ENCODE data around the gene SLC25A14. TPM values are rescaled to one million over a fixed set of nuclear protein-coding genes. Genes with fewer than 3 reads are reported as not detected.

SLC25A14 gene
- polyA plus RNA-seq, 4 donors, result 17.6 to 32.1 (median 24.4) TPM

DNA sequence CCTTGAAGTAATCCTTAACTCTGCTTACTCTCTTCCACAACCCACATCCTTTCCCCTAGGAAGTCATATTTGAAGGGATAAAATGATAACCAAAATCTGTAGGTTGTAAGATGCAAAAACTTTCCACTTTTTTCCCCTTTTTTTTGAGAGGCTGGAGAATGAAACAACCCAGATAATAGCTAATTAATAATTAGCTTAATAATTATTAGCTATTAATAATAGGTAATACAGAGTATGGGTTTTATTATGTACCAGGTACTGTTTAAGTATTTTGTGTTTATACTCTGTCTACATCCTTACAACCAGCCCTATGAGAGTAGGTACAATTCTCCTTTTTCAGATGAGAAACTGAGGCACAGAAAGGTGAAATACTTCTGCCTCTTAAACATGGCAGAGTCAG is 36.4 kb downstream of the SLC25A14 start:
- DNase-seq (ENCODE audit: low read depth in 4 of 4, low spot score in 3 of 4), result no peak

DNA sequence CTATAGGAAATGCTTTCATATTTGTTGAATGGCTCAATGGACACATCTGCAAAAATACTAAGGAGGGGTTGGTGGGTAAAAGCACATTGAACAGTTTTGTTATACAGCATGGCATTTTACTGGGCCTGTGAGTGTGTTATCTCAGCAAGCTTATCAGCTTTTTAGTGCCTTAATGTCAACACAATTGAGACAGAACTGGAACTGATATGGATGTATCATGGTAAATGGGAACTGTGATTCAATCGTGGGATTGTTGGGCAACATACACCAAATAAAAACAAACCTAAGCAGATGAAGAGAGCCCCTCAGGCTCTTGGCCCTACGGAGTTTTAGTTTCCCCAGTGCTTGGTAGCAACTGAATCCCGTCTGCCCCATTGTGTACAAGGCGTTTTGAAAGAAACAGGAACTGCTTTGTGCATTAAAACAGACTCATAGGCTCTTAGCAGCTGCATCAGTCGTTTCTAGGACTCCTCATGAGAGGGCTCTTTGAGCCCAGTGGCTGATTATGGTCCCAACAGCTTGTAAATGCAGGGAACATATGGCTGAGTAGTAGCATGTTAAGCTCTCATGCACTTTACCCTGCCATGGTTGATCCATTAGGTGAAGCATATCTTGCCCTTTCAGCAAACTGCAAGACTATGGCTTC is 38.4 kb downstream of the SLC25A14 start:
- DNase-seq (ENCODE audit: low read depth in 4 of 4, low spot score in 3 of 4), result no peak

DNA sequence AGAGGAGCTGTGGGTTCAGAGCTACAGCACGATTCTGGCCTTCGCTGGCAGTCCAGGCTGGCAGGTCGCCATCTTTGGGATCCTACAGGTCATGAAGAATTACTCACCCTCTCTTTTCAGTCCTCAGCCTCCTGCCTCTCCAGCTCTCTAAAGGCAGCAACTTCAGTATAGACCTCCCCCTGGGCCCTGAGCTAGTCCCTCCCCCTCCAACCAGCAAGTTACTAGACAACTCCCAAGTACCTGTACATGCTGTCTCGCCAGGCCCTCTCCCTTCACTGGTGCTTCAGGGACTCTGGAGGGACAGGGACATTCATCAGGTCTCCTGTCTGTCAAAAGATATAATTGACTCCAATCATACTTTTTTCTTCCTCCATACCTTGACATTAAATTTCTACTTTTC is 45.8 kb downstream of the SLC25A14 start, which contains the start of gene GPR119:
Gene GPR119, minus strand, starts transcription at position 155 of the 400 bp plus-strand sequence. CDS start 227 bp downstream, outside the sequence.
- no peak for DNase-seq (ENCODE audit: low read depth in 4 of 4, low spot score in 3 of 4)

DNA sequence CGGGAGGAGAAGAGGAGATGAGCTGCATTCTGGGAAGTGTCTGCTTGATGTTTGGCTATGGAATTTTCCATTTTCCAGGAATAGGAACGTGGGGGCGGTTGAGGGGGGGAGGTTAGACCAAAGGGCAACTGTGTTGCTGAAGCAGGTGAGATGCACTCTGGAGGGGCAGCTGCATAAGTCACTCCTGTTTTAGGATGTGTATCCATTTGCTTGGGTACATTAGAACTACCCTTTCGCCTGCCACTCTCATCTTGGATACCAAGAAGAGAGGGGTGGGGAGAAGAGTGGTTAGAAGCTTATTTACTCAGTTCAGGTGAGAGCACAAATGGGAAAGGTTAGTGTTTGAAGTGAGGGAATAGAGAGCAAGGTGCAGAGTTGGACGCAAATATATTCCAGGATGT is 46.7 kb downstream of the SLC25A14 start:
- DNase-seq (ENCODE audit: low read depth in 4 of 4, low spot score in 3 of 4), result no peak

DNA sequence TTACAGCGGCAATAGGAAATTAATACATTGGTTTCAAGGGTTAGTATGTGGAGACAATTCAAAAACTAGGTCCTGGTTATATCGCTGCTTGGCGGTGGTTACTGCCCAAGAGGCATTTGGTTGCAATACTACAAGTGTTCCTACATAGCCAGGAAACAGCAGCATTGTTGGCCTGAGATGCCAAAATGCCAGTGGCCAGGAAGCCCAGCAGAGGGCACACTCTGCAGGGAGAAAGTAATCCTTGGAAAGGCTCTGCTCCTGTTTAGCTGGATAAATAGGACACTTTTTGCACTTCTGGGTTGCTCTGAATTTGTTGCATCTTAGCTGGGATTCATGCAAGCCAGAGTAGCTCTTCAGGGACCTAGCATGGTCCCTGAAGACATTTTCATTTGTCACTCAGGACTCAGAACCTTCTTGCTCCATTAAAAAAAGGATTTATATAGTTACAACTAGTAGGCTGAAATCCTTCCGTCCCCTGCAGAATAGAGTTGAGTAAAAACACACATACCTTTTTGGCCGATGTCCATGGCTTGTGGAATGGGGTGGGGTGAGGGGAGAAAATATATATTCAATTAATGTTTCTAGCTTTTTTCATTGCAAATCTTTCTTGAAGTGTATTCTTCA is 53.8 kb downstream of the SLC25A14 start:
- peak in 1 of 4 donors; percentile 19 for DNase-seq (ENCODE audit: low read depth in 4 of 4, low spot score in 3 of 4)

DNA sequence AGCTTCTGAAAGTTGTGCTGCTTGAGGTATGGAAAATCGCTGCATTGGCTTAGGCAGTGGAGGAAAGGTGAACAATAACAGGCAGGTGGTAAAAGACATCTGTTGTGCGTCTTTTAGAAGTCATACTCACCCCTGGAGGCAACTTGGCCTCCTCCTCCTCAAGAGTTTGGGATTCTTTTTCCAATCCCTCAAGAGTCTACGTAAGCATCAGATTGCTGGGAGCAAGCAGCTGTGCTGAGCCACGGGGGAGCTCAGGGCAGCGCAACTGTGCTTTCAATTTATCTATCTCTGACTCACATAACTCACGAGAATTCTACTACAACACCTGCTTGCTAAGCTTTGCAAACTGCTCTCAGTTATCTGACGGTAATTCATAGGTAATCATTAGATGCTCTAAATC is 55.6 kb downstream of the SLC25A14 start:
- DNase-seq (ENCODE audit: low read depth in 4 of 4, low spot score in 3 of 4), result no peak

DNA sequence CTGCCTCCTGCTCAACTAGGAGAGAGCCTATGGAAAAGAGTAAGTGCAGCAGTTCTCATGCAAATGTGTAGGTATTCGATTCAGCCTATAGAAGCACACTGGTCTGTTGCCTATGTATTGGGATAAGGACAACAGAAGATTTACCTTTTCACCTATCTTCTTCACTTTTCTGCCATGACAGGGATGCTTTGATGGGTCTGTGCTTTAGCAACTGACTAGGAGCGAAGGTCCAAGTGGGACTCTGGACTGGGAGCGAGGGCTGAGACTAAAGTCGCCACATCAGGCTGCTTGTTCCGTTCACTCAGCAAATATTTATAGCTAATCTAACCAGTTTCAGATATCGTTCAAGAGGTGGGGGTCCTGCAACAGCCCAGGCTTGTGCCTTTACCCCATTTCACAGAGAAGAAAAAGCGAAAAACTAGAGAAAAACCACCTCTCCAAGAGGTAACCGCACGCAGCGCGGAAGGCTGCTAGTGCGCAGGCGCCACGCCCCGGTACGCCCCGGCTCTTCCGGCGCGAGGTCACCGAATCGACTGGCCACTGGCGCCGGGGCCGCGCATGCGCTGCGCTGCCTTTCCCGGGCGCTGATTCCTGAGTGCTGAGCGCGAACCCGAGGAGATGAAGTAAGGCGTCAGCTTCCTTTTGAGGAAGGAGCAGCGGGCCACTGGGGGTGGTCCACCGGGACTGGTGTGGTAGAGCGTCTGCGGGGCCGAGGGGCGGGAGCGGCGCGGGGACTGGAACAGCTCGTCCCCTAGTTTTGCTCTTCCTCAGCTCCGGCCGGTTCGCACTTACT is 61.9 kb downstream of the SLC25A14 start, which contains the start of gene RBMX2:
Gene RBMX2, plus strand, starts transcription at position 573 of the 793 bp plus-strand sequence. Its CDS starts 46 bp downstream, at position 619.
- DNase-seq (ENCODE audit: low read depth in 4 of 4, low spot score in 3 of 4), result peak in 3 of 4 donors; percentile 48 to 54 (median 53)

DNA sequence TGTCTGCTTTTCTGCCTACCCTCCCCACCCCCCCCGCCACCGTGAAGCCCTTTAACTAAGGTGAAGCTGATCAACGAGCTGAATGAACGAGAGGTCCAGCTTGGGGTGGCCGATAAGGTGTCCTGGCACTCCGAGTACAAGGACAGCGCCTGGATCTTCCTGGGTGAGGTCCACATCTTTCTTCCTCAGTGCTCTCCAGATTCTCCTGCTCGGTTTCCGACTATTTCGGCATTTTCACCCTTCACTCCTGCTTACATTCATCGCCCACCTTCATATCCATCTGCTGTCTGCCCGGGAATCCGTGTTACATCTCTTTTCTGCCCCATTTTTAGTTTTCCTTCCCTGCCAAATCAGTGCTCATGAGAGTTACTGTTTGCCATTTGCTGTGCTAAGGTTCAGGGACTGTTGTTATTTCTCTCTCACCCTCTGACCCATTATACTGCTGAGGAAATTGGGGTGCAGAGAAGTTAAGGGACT is 62.5 kb downstream of the SLC25A14 start:
- DNase-seq (ENCODE audit: low read depth in 4 of 4, low spot score in 3 of 4), result no peak

DNA sequence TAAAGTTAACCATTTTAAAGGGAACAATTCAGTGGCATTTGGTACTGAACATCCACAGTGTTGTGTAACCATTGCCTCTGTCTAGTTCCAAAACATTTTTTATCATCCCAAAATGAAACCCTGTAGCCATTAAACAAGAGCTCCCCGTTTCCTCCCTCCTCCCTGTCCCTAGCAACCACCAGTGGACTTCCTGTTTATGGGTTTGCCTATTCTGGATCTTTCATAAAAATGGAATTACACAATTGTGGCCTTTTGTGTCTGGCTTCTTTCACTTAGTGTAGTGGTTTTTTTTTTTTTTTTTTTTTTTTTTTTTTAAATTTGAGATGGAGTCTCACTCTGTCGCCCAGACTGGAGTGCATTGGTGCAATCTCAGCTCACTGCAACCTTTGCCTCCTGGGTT is 73.7 kb downstream of the SLC25A14 start:
- DNase-seq (ENCODE audit: low read depth in 4 of 4, low spot score in 3 of 4), result no peak

DNA sequence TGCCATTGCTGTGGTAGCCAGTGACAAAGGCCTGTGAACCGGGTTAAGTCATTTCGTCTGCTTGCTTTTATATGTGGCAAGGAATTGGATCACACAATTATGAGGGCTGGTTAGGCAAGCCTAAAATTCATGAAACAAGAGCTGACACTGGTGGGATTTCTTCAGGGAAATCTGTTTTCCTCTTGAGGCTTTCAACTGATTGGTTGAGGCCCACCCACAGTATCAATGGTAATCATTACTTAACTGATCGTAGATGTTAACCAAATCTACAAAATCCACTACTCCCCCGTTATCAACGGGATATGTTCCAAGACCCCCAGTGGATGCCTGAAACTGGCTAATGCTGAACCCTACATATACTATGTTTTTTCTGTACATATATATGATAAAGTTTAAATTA is 75.1 kb downstream of the SLC25A14 start:
- DNase-seq (ENCODE audit: low read depth in 4 of 4, low spot score in 3 of 4), result no peak

DNA sequence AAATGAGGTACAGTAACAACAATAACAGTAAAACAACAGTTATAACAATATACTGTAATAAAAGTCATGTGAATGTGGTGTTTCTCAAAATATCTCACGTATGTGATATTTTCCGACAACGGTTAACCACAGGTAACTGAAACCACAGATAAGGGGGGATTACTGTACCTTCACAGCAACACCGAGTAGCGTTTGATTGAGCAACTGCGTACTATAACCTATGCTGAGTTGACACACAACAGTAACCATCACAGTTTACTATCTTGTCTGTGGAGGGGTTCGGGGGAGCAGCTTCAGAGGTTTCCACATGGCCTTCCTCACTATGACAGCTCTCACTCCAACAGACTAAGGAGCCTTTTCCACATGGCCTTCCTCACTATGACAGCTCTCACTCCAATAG is 75.5 kb downstream of the SLC25A14 start:
- no peak for DNase-seq (ENCODE audit: low read depth in 4 of 4, low spot score in 3 of 4)

DNA sequence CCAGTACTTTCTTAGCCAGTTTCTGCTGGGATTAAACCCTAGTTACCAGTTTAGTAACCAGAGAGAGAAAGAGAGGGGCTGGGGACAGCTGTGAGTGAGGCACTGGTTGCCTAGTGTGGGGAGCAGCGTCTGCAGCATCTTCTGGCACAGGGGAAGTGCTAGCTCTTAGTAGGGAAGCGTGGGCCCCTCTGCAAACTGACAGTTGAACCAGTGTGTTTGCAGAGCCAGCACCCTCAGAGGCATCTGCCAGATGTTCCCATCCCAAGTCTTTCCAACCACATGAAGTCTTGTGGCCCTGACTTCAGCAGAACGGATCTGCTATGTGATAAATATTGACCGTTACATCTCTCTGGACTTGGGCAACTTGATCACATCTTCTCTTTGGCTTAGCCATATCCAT is 77.1 kb downstream of the SLC25A14 start:
- no peak for DNase-seq (ENCODE audit: low read depth in 4 of 4, low spot score in 3 of 4)

DNA sequence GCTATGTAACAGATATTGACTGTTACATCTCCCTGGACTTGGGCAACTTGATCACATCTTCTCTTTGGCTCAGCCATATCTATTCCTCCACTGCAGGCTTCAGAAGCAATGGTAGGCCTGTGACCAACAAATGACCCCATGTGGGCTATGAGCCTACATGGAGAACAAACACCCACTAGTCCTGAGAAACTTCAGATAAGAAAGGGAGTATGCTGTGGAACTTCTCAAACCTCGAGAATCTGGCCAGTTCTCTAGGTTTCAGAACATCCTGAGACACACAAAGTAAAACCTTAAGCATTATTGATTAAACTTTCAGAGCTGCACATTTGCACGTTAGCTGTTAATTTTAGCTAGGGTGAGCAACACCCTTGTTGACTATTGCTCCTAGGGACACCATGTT is 78.3 kb downstream of the SLC25A14 start:
- DNase-seq (ENCODE audit: low read depth in 4 of 4, low spot score in 3 of 4), result no peak

DNA sequence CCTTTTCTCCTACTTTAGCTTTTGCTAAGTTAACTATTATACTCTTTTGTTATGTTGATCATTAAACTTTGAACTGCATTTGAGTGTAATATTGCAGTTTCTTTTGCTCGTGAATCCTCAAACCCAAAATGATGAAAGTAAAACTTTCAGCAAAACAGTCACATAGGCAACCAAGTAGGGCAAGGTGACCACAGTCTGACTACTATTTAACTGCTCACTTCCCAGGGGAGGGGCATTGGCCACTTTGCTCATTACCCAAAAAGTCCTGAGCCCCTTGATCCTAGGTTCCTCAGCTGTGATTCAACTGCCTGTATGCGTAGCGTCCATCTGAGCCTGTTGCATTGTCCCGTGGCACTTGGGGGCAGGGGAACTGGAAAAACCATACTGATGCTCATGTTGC is 79.0 kb downstream of the SLC25A14 start:
- no peak for DNase-seq (ENCODE audit: low read depth in 4 of 4, low spot score in 3 of 4)

DNA sequence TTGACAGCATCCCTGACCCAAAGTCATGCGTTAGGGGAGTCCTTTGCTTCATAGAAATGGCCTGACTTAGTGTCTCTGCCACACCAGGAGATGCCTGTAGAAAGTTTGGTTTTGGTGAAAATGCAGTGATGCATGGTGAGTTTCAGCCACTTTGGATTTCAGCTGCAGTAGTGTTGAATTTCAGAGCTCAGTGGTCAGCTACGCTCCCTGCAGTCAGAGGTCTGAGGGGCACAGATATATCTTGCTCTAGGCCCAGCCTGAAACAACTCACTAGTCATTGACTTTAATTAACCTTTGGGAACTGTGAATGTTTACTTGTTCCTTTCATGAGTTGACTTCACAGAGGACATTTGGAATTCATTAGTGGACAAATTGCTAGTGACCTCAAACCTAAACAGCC is 79.5 kb downstream of the SLC25A14 start:
- no peak for DNase-seq (ENCODE audit: low read depth in 4 of 4, low spot score in 3 of 4)

Other genes starting within 250 kb of the SLC25A14 start
- gene ELF4, start 229.4 kb upstream of the SLC25A14 start, polyA plus RNA-seq (ENCODE audit: insufficient read length in 4 of 4), result 10 to 100 TPM; 11.2 to 14.4 (median 12.3) TPM
- 10 to 100 TPM; 22.7 to 96.4 (median 80.2) TPM for gene AIFM1, start 174.1 kb upstream of the SLC25A14 start, polyA plus RNA-seq (ENCODE audit: insufficient read length in 4 of 4)
- gene RAB33A, start 168.0 kb upstream of the SLC25A14 start, polyA plus RNA-seq (ENCODE audit: insufficient read length in 4 of 4), result 1 to 10 TPM in 1 of 4 donors, under 1 TPM in 3; 0.47 to 1.0 (median 0.59) TPM
- gene ZNF280C, start 71.0 kb upstream of the SLC25A14 start, polyA plus RNA-seq (ENCODE audit: insufficient read length in 4 of 4), result 1 to 10 TPM; 6.3 to 7.7 (median 6.6) TPM
- not detected for gene GPR119, start 45.8 kb downstream of the SLC25A14 start, polyA plus RNA-seq (ENCODE audit: insufficient read length in 4 of 4)
- gene RBMX2, start 62.1 kb downstream of the SLC25A14 start, polyA plus RNA-seq (ENCODE audit: insufficient read length in 4 of 4), result 10 to 100 TPM; 29.5 to 38.5 (median 33.3) TPM

All from left renal pelvis (tissue), 4 donors.